Testis (tissue), 2 donors: ENCODE data around the gene PTH2R.

Source experiments
- POLR2A ChIP-seq: fragments of 450-650 bp; IDR thresholded peaks from one replicate; pipeline ENCODE4 v1.6.1; 2017; ENCODE audit warnings: antibody characterized with exemption, mild to moderate bottlenecking, moderate library complexity
- TF ChIP-seq, protein P1 (sequence below), 3 experiments: fragments of 450-650 bp in 2 of 3; fragments of 200-600 bp in 1 of 3; sonication (generic) in 1 of 3; IDR thresholded peaks; one replicate each; pipeline ENCODE4 v1.5.1; 2016 to 2019; ENCODE audit warnings: antibody characterized with exemption in 3 of 3, mild to moderate bottlenecking in 2 of 3, moderate library complexity in 1 of 3

DNA sequence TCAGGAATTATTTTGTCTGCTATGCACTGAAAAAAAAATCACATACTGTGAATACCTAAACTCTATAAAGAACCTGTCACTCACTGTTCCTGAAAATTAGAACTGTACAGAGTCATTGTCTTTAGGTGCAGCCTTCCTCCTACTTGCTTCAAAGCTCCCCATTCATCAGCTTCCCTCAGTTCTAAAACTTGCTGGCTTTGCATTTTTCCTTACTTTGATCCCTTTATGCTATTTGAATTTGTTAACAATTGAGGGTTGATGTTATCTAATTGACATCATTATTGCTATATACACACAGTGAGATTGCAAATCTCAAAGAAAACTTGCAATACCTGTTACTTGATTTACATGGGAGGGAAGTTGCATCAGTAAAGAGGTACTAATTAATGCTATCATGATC is 48.3 kb downstream of the PTH2R start:
- no peak for TF ChIP-seq POLR2A
- TF ChIP-seq, protein P1, sequence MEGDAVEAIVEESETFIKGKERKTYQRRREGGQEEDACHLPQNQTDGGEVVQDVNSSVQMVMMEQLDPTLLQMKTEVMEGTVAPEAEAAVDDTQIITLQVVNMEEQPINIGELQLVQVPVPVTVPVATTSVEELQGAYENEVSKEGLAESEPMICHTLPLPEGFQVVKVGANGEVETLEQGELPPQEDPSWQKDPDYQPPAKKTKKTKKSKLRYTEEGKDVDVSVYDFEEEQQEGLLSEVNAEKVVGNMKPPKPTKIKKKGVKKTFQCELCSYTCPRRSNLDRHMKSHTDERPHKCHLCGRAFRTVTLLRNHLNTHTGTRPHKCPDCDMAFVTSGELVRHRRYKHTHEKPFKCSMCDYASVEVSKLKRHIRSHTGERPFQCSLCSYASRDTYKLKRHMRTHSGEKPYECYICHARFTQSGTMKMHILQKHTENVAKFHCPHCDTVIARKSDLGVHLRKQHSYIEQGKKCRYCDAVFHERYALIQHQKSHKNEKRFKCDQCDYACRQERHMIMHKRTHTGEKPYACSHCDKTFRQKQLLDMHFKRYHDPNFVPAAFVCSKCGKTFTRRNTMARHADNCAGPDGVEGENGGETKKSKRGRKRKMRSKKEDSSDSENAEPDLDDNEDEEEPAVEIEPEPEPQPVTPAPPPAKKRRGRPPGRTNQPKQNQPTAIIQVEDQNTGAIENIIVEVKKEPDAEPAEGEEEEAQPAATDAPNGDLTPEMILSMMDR (IDR thresholded peaks at IDR 0.05): no peak
